GM18498 (cell line): ENCODE results near the gene OSBP2.

ENCODE experiments used
- ATAC-seq: cut with Tn5 transposase; IDR thresholded peaks from one replicate; pipeline ENCODE4 v1.9.1; 2021; ENCODE audit warnings: mild to moderate bottlenecking, moderate library complexity; ENCODE audit not compliant: unreplicated experiment

Gene OSBP2

GRCh38 chr22:30953206-30953605, 258.5 kb downstream of the OSBP2 start:
- no peak for ATAC-seq

- ATAC-seq: no peak
Observed at GRCh38 chr22:30955153-30955552, 260.5 kb downstream of the OSBP2 start.
